HepG2 (cell line): ENCODE results near the gene PRR36. TPM values are rescaled to one million over a fixed set of nuclear protein-coding genes. Genes with fewer than 3 reads are reported as not detected.

ENCODE experiments used
- AHR ChIP-seq: IDR thresholded peaks from 2 replicates; pipeline ENCODE4 v1.6.1; 2018; ENCODE audit warnings: missing genetic modification reagents, missing compliant biosample characterization
- FOXP4 ChIP-seq: sonication (generic); formaldehyde crosslinking; IDR thresholded peaks from 2 replicates; pipeline ENCODE4 v1.4.0; 2020; ENCODE audit warnings: missing genetic modification reagents
- IKZF1 ChIP-seq: fragments of 450-650 bp; IDR thresholded peaks from 2 replicates; pipeline ENCODE4 v1.7.1; 2016
- KAT2B ChIP-seq: fragments of 150-350 bp; IDR thresholded peaks from 2 replicates; pipeline ENCODE4 v1.6.1; 2014; ENCODE audit warnings: low read depth, low read length, borderline replicate concordance
- KDM6A ChIP-seq: IDR thresholded peaks from 2 replicates; pipeline ENCODE4 v1.6.1; 2016; ENCODE audit warnings: low read depth
- MIER3 ChIP-seq: IDR thresholded peaks from 2 replicates; pipeline ENCODE4 v1.6.1; 2016; ENCODE audit warnings: missing compliant biosample characterization, borderline replicate concordance
- NCOA1 ChIP-seq: sonication (generic); formaldehyde crosslinking; IDR thresholded peaks from 2 replicates; pipeline ENCODE4 v1.9.0; 2021; ENCODE audit warnings: missing genetic modification reagents
- NR2F1 ChIP-seq, 2 experiments: fragments of 450-650 bp in 1 of 2; formaldehyde crosslinking in 1 of 2; IDR thresholded peaks; 2 replicates each; pipeline versions ENCODE4 v1.5.0 to v1.6.1; 2016 to 2020; ENCODE audit warnings: mild to moderate bottlenecking in 1 of 2, missing compliant biosample characterization in 1 of 2, missing genetic modification reagents in 1 of 2, moderate library complexity in 1 of 2
- PPARG ChIP-seq: conservative IDR thresholded peaks from 2 replicates; pipeline ENCODE4 v1.6.1; 2016; ENCODE audit warnings: missing biosample characterization, missing genetic modification reagents
- RBM22 ChIP-seq: fragments of 200-400 bp; formaldehyde crosslinking; optimal IDR thresholded peaks from 2 replicates; pipeline ENCODE3; 2017; ENCODE audit warnings: mild to moderate bottlenecking, low read length, moderate library complexity
- SP2 ChIP-seq: sonication (generic); formaldehyde crosslinking; IDR thresholded peaks from 2 replicates; pipeline ENCODE4 v1.5.1; 2020; ENCODE audit warnings: mild to moderate bottlenecking, missing genetic modification reagents
- ZBTB39 ChIP-seq: sonication (generic); formaldehyde crosslinking; IDR thresholded peaks from 2 replicates; pipeline ENCODE4 v1.5.0; 2020; ENCODE audit warnings: missing genetic modification reagents
- ZNF33B ChIP-seq: sonication (generic); formaldehyde crosslinking; IDR thresholded peaks from 2 replicates; pipeline ENCODE4 v1.5.1; 2020; ENCODE audit warnings: mild to moderate bottlenecking, missing genetic modification reagents
- ZNF431 ChIP-seq: sonication (generic); formaldehyde crosslinking; IDR thresholded peaks from 2 replicates; pipeline ENCODE4 v1.9.0; 2022; ENCODE audit warnings: missing genetic modification reagents, low read depth, mild to moderate bottlenecking, borderline replicate concordance
- ZNF543 ChIP-seq: sonication (generic); formaldehyde crosslinking; IDR thresholded peaks from 2 replicates; pipeline ENCODE4 v1.4.0; 2020; ENCODE audit warnings: mild to moderate bottlenecking, missing genetic modification reagents
- ZNF839 ChIP-seq: sonication (generic); formaldehyde crosslinking; IDR thresholded peaks from 2 replicates; pipeline ENCODE4 v1.4.0; 2020; ENCODE audit warnings: missing genetic modification reagents, mild to moderate bottlenecking, borderline replicate concordance
- ZSCAN22 ChIP-seq: sonication (generic); formaldehyde crosslinking; IDR thresholded peaks from 2 replicates; pipeline ENCODE4 v1.4.0; 2020; ENCODE audit warnings: mild to moderate bottlenecking, missing genetic modification reagents
- ZZZ3 ChIP-seq: sonication (generic); formaldehyde crosslinking; IDR thresholded peaks from 2 replicates; pipeline ENCODE4 v1.4.0; 2020; ENCODE audit warnings: missing genetic modification reagents, mild to moderate bottlenecking, borderline replicate concordance
- polyA plus RNA-seq, 8 experiments: library from polyadenylated mRNA; depleted of rRNA in 3 of 8; stranded (reverse) in 7 of 8; unstranded in 1 of 8; fragments of >200 nt; fragmentation: Illumina TruSeq in 4 of 8; extraction: Trizol in 4 of 8; gene quantifications; 2 replicates each; pipeline versions ENCODE4 v1.2.1 to v1.2.3, GENCODE V29; 2011 to 2016; ENCODE audit warnings: low read depth in 4 of 8, missing spikeins in 1 of 8, mixed read lengths in 1 of 8; ENCODE audit not compliant: insufficient read depth in 1 of 8
- total RNA-seq, 5 experiments: library from RNA; depleted of rRNA; stranded (reverse); fragments of >200 nt; fragmentation: Illumina TruSeq; extraction: Trizol; gene quantifications; 2 replicates each; pipeline ENCODE4 v1.2.3, GENCODE V29; 2016; ENCODE audit warnings: low read depth in 1 of 5
- TF ChIP-seq, protein P1 (sequence below): fragments of 450-650 bp; IDR thresholded peaks from 2 replicates; pipeline ENCODE4 v1.6.1; 2017
- TF ChIP-seq, protein P2 (sequence below): IDR thresholded peaks from 2 replicates; pipeline ENCODE4 v1.6.1; 2016; ENCODE audit warnings: missing genetic modification reagents, missing compliant biosample characterization
- TF ChIP-seq, protein P3 (sequence below): IDR thresholded peaks from 2 replicates; pipeline ENCODE4 v1.6.1; 2018; ENCODE audit warnings: missing genetic modification reagents
- TF ChIP-seq, protein P4 (sequence below): sonication (generic); formaldehyde crosslinking; IDR thresholded peaks from 2 replicates; pipeline ENCODE4 v1.5.0; 2020; ENCODE audit warnings: mild to moderate bottlenecking, low read depth, missing genetic modification reagents, borderline replicate concordance

Gene PRR36
- total and polyA plus RNA-seq, 2 of the 13 experiments (the other 11 are each of a cell fraction or from before 2014, with no cell fraction given) = 0.07 to 0.17 TPM

- TF ChIP-seq ZZZ3 (CRISPR knock-in tag) (peak; percentile 17; the same call in 1 of the 2 replicates), IKZF1 (no peak), MIER3 (CRISPR knock-in tag) (0 out of 2 replicates have a peak, but pooled peaks have one; percentile 63), ZNF33B (CRISPR knock-in tag) (peak; percentile 84), KAT2B (no peak), ZNF543 (peak; percentile 80), ZBTB39 (CRISPR knock-in tag) (no peak), RBM22 (no peak), ZSCAN22 (CRISPR knock-in tag) (no peak), NCOA1 (CRISPR knock-in tag) (no peak), PPARG (CRISPR knock-in tag) (peak; percentile 43), ZNF839 (CRISPR knock-in tag) (no peak; the same call in 1 of the 2 replicates), KDM6A (no peak), NR2F1 (CRISPR knock-in tag; IDR thresholded peaks at IDR 0.05) (peak in 1 of 2 experiments; percentile 87), FOXP4 (CRISPR knock-in tag) (peak; percentile 30), ZNF431 (CRISPR knock-in tag) (peak; percentile 31; the same call in 1 of the 2 replicates), SP2 (peak; percentile 29), AHR (CRISPR knock-in tag) (peak; percentile 95)
- TF ChIP-seq, protein P1, sequence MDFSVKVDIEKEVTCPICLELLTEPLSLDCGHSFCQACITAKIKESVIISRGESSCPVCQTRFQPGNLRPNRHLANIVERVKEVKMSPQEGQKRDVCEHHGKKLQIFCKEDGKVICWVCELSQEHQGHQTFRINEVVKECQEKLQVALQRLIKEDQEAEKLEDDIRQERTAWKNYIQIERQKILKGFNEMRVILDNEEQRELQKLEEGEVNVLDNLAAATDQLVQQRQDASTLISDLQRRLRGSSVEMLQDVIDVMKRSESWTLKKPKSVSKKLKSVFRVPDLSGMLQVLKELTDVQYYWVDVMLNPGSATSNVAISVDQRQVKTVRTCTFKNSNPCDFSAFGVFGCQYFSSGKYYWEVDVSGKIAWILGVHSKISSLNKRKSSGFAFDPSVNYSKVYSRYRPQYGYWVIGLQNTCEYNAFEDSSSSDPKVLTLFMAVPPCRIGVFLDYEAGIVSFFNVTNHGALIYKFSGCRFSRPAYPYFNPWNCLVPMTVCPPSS = no peak
- TF ChIP-seq, protein P2, sequence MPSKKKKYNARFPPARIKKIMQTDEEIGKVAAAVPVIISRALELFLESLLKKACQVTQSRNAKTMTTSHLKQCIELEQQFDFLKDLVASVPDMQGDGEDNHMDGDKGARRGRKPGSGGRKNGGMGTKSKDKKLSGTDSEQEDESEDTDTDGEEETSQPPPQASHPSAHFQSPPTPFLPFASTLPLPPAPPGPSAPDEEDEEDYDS (CRISPR knock-in tag) = peak; percentile 86
- TF ChIP-seq, protein P3, sequence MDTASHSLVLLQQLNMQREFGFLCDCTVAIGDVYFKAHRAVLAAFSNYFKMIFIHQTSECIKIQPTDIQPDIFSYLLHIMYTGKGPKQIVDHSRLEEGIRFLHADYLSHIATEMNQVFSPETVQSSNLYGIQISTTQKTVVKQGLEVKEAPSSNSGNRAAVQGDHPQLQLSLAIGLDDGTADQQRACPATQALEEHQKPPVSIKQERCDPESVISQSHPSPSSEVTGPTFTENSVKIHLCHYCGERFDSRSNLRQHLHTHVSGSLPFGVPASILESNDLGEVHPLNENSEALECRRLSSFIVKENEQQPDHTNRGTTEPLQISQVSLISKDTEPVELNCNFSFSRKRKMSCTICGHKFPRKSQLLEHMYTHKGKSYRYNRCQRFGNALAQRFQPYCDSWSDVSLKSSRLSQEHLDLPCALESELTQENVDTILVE (CRISPR knock-in tag) = peak; percentile 49; the same call in 1 of the 2 replicates
- TF ChIP-seq, protein P4, sequence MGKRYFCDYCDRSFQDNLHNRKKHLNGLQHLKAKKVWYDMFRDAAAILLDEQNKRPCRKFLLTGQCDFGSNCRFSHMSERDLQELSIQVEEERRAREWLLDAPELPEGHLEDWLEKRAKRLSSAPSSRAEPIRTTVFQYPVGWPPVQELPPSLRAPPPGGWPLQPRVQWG (CRISPR knock-in tag) = no peak
These were observed 29.3 kb upstream of the PRR36 start, which contains the start of gene MAP2K7 (continued) for GRCh38 chr19:7903244-7904073.
